ENCODE data around the gene MYO5A.

Gene MYO5A

GRCh38 chr15:52308446-52309153 is 220.1 kb downstream of the MYO5A start:
- Histone ChIP-seq H3K4me1 (ENCODE audit: insufficient read depth, low read length, poor library complexity, severe bottlenecking) (peaks cover 2% of the 10 kb centered on the region), H3F3A (ENCODE audit: low read depth) (no peaks in the 10 kb centered on the region), H2AFZ (ENCODE audit: low read length) (no peak overlapping the region), H4K20me1 (ENCODE audit: insufficient read depth, low read length, poor library complexity, severe bottlenecking) (no peaks in the 10 kb centered on the region), H3K79me2 (ENCODE audit: insufficient read depth, low read length) (no peaks in the 10 kb centered on the region), H3K9ac (ENCODE audit: low read depth, low read length, poor library complexity, severe bottlenecking) (no peak overlapping the region), H3K4me2 (ENCODE audit: low read depth, low read length, poor library complexity, severe bottlenecking) (no peak overlapping the region), H3K27me3 (ENCODE audit: insufficient read depth, low read length, poor library complexity, severe bottlenecking) (no peaks in the 10 kb centered on the region), H3K36me3 (ENCODE audit: insufficient read depth, low read length) (peaks cover 9% of the 10 kb centered on the region; the same call in 1 of the 2 replicates), H3K9me2 (replicated peaks; ENCODE audit: low read depth, low read length) (no peaks in the 10 kb centered on the region), H3K9me3 (ENCODE audit: insufficient read depth, low read depth, low read length) (no peaks in the 10 kb centered on the region), H3K4me3 (ENCODE audit: low read length, poor library complexity, severe bottlenecking) (no peak overlapping the region)
- TF ChIP-seq CTCF (conservative IDR thresholded peaks at IDR 0.05; ENCODE audit: low read length) (no peak), EZH2phosphoT487 (IDR thresholded peaks at IDR 0.05; ENCODE audit: borderline replicate concordance) (no peak)

- Histone ChIP-seq H4K20me1 (ENCODE audit: insufficient read depth, low read length, poor library complexity, severe bottlenecking) (no peaks in the 10 kb centered on the region), H3K4me3 (ENCODE audit: low read length, poor library complexity, severe bottlenecking) (no peak overlapping the region)
These were observed 220.8 kb downstream of the MYO5A start for GRCh38 chr15:52307847-52308246.

GRCh38 chr15:52306270-52306669 is 222.4 kb downstream of the MYO5A start:
- no peak overlapping the region for H3K4me2 ChIP-seq (ENCODE audit: low read depth, low read length, poor library complexity, severe bottlenecking)
- no peaks in the 10 kb centered on the region for H3K9me2 ChIP-seq (replicated peaks; ENCODE audit: low read depth, low read length)
- H3F3A ChIP-seq (ENCODE audit: low read depth), result no peaks in the 10 kb centered on the region
- no peaks in the 10 kb centered on the region for H3K27me3 ChIP-seq (ENCODE audit: insufficient read depth, low read length, poor library complexity, severe bottlenecking)
- no peak overlapping the region for H2AFZ ChIP-seq (ENCODE audit: low read length)
- H3K9ac ChIP-seq (ENCODE audit: low read depth, low read length, poor library complexity, severe bottlenecking), result no peak overlapping the region
- no peak for TF ChIP-seq EZH2phosphoT487 (IDR thresholded peaks at IDR 0.05; ENCODE audit: borderline replicate concordance)
- no peak for TF ChIP-seq CTCF (conservative IDR thresholded peaks at IDR 0.05; ENCODE audit: low read length)
- H3K4me1 ChIP-seq (ENCODE audit: insufficient read depth, low read length, poor library complexity, severe bottlenecking), result peaks cover 9% of the 10 kb centered on the region
- H4K20me1 ChIP-seq (ENCODE audit: insufficient read depth, low read length, poor library complexity, severe bottlenecking), result no peaks in the 10 kb centered on the region
- no peaks in the 10 kb centered on the region for H3K9me3 ChIP-seq (ENCODE audit: insufficient read depth, low read depth, low read length)
- no peak overlapping the region for H3K4me3 ChIP-seq (ENCODE audit: low read length, poor library complexity, severe bottlenecking)
- H3K79me2 ChIP-seq (ENCODE audit: insufficient read depth, low read length), result no peaks in the 10 kb centered on the region
- H3K36me3 ChIP-seq (ENCODE audit: insufficient read depth, low read length), result no peaks in the 10 kb centered on the region; the same call in 1 of the 2 replicates

More at GRCh38 chr15:52307847-52308246, 220.8 kb downstream of the MYO5A start:
- no peaks in the 10 kb centered on the region for H3F3A ChIP-seq (ENCODE audit: low read depth)
- no peaks in the 10 kb centered on the region for H3K9me3 ChIP-seq (ENCODE audit: insufficient read depth, low read depth, low read length)
- peaks cover 9% of the 10 kb centered on the region for H3K4me1 ChIP-seq (ENCODE audit: insufficient read depth, low read length, poor library complexity, severe bottlenecking)
- H3K27me3 ChIP-seq (ENCODE audit: insufficient read depth, low read length, poor library complexity, severe bottlenecking), result no peaks in the 10 kb centered on the region
- H2AFZ ChIP-seq (ENCODE audit: low read length), result no peak overlapping the region
- TF ChIP-seq EZH2phosphoT487 (IDR thresholded peaks at IDR 0.05; ENCODE audit: borderline replicate concordance), result no peak
- TF ChIP-seq CTCF (conservative IDR thresholded peaks at IDR 0.05; ENCODE audit: low read length), result no peak
- no peak overlapping the region for H3K9ac ChIP-seq (ENCODE audit: low read depth, low read length, poor library complexity, severe bottlenecking)
- H3K9me2 ChIP-seq (replicated peaks; ENCODE audit: low read depth, low read length), result no peaks in the 10 kb centered on the region
- peaks cover 2% of the 10 kb centered on the region; the same call in 1 of the 2 replicates for H3K36me3 ChIP-seq (ENCODE audit: insufficient read depth, low read length)
- H3K4me2 ChIP-seq (ENCODE audit: low read depth, low read length, poor library complexity, severe bottlenecking), result no peak overlapping the region
- no peaks in the 10 kb centered on the region for H3K79me2 ChIP-seq (ENCODE audit: insufficient read depth, low read length)

All from Loucy (cell line).